HG02642 (cell line): ENCODE results near the gene PLEKHG2.

Source experiments
- ATAC-seq: cut with Tn5 transposase; IDR thresholded peaks from one replicate; pipeline ENCODE4 v1.9.1; 2021; ENCODE audit warnings: mild to moderate bottlenecking; ENCODE audit not compliant: unreplicated experiment, poor library complexity

Gene PLEKHG2

GRCh38 chr19:39472746-39473442, 60.4 kb downstream of the PLEKHG2 start:
- ATAC-seq: no peak

- no peak for ATAC-seq
These were observed 61.0 kb downstream of the PLEKHG2 start for GRCh38 chr19:39473443-39473960.

GRCh38 chr19:39474139-39474620, 61.7 kb downstream of the PLEKHG2 start:
- no peak for ATAC-seq

GRCh38 chr19:39475748-39476147, 63.3 kb downstream of the PLEKHG2 start:
- ATAC-seq: no peak
